ENCODE results near the gene OR2L13. TPM values are rescaled to one million over a fixed set of nuclear protein-coding genes. Genes with fewer than 3 reads are reported as not detected.

Gene OR2L13
- total and polyA plus RNA-seq, 2 of the 4 experiments (the other 2 are of a cell fraction), result not detected

DNA sequence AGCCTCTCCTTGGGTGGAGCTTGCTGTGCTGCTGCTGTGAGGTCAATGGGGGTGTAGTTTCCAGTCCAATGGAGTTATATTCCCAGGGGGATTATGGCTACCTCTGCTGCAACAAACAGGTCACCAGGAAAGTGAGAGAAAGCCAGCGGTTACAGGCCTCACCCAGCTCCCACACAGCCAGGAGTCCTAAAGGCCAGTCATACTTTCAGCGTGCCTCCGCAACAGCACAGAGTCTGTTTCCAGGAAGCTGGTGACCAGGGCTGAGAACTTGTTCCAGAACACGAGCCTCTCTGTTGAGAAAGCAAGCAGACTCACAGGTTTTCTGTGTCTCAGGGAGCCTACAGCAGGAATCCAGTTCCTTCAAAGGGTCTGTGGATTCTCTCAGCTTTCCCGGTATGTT is 32.7 kb downstream of the OR2L13 start:
- no TSS peak for BruUV-seq (replicated peaks)
- Histone ChIP-seq H3K14ac (replicated peaks; ENCODE audit: low read depth, low read length) (no peak overlapping the region), H4K8ac (ENCODE audit: low read depth in 2 of 2, low read length in 2 of 2) (no peak overlapping the region), H2AK5ac (ENCODE audit: low read depth, low read length) (no peak overlapping the region), H3K9me3 (ENCODE audit: control insufficient read depth, insufficient read depth, low read length) (peaks cover 20% of the 10 kb centered on the region), H2BK5ac (ENCODE audit: low read depth, low read length, poor library complexity, severe bottlenecking) (no peak overlapping the region), H2BK120ac (ENCODE audit: low read depth, low read length) (no peak overlapping the region), H3K18ac (ENCODE audit: low read depth, low read length) (no peak overlapping the region), H3K9ac (ENCODE audit: low read depth, low read length) (no peak overlapping the region), H3K4me1 (ENCODE audit: control insufficient read depth, insufficient read depth, low read length) (no peaks in the 10 kb centered on the region), H3K23ac (ENCODE audit: low read depth, low read length) (no peak overlapping the region), H3K56ac (ENCODE audit: extremely low read depth, insufficient read depth, low read length) (no peak overlapping the region), H3K36me3 (ENCODE audit: control insufficient read depth, insufficient read depth, low read length) (no peaks in the 10 kb centered on the region), H2BK15ac (ENCODE audit: low read depth, low read length) (no peak overlapping the region), H3K9me1 (ENCODE audit: insufficient read depth, low read length) (no peaks in the 10 kb centered on the region), H3K4me2 (ENCODE audit: low read depth, low read length) (no peak overlapping the region), H4K20me1 (ENCODE audit: insufficient read depth, low read length) (no peaks in the 10 kb centered on the region), H3K27ac (ENCODE audit: insufficient read depth, low read length) (no peak overlapping the region), H4K5ac (ENCODE audit: low read depth, low read length) (no peak overlapping the region), H3K27me3 (ENCODE audit: control insufficient read depth, insufficient read depth, low read length) (no peaks in the 10 kb centered on the region), H3K79me1 (ENCODE audit: low read depth in 1 of 2, low read length in 2 of 2) (no peaks in the 10 kb centered on the region), H3K4ac (ENCODE audit: low read depth, low read length) (no peak overlapping the region), H2AFZ (replicated peaks; ENCODE audit: low read length, poor library complexity) (no peak overlapping the region), H4K91ac (ENCODE audit: insufficient read depth, low read depth, low read length) (no peak overlapping the region), H2AK9ac (replicated peaks; ENCODE audit: low read depth, low read length, poor library complexity) (no peak overlapping the region), H2BK20ac (ENCODE audit: low read depth, low read length) (no peak overlapping the region), H3K4me3 (ENCODE audit: insufficient read depth, low read depth, low read length) (no peak overlapping the region)
- DNase-seq, result no peak
- POLR2A ChIA-PET (ENCODE audit: unreplicated experiment), result no interaction called here
- no peak for ATAC-seq (ENCODE audit: low read depth)
- CTCF ChIA-PET, result no interaction called here
- TF ChIP-seq MXI1 (IDR thresholded peaks at IDR 0.05; ENCODE audit: borderline replicate concordance, low read depth, low read length), result no peak
- TF ChIP-seq, protein P1, sequence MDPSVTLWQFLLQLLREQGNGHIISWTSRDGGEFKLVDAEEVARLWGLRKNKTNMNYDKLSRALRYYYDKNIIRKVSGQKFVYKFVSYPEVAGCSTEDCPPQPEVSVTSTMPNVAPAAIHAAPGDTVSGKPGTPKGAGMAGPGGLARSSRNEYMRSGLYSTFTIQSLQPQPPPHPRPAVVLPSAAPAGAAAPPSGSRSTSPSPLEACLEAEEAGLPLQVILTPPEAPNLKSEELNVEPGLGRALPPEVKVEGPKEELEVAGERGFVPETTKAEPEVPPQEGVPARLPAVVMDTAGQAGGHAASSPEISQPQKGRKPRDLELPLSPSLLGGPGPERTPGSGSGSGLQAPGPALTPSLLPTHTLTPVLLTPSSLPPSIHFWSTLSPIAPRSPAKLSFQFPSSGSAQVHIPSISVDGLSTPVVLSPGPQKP (IDR thresholded peaks at IDR 0.05; ENCODE audit: borderline replicate concordance, low read depth, low read length), result no peak
- in situ Hi-C loops (cut with MboI; ENCODE audit: low sequenced_read_pairs) (no loop called here), dilution Hi-C loops (cut with HindIII; ENCODE audit: low sequenced_read_pairs, unreplicated experiment) (no loop called here), intact Hi-C loops (cut with micrococcal nuclease) (no loop called here)
- 93% methylated on average over 2 of the region's 5 CpGs; no CpG with 5 or more reads in 1 of the 2 experiments for WGBS, 2 experiments (ENCODE audit: extremely low coverage in 2 of 2, insufficient read length in 1 of 2)

All from IMR-90 (cell line).